HEK293 (cell line): ENCODE data around the gene GABRD.

Experiments used
- CTCF ChIA-PET: fragments of 350-600 bp; formaldehyde crosslinking; extraction: SDS; loops from one replicate; lab custom pipeline; 2021; ENCODE audit warnings: antibody characterized with exemption; lab: Yijun Ruan, JAX
- POLR2A ChIA-PET: fragments of 300-600 bp; formaldehyde crosslinking; extraction: SDS; loops from one replicate; lab custom pipeline; 2020; ENCODE audit warnings: antibody characterized with exemption, inconsistent platforms; lab: Yijun Ruan, JAX
- H3K27ac ChIP-seq: fragments of 200-500 bp; sonication (Bioruptor generic); 2 replicates; pipeline ENCODE4 v1.5.1; 2014; ENCODE audit warnings: low read depth, low read length, control low read depth, inconsistent platforms; ENCODE audit errors: extremely low read depth
- H3K36me3 ChIP-seq, 2 experiments: fragments of 200-500 bp in 1 of 2; sonication (Bioruptor generic) in 1 of 2; 1 replicate in 1 of 2; 2 replicates in 1 of 2; pipeline ENCODE4 v1.5.1; 2014 to 2017; ENCODE audit warnings: inconsistent platforms in 2 of 2, low read length in 2 of 2; ENCODE audit not compliant: control insufficient read depth in 2 of 2, insufficient read depth in 1 of 2
- H3K4me1 ChIP-seq: fragments of 200-500 bp; sonication (Bioruptor generic); 2 replicates; pipeline ENCODE4 v1.5.1; 2014; ENCODE audit warnings: mild to moderate bottlenecking, low read length, inconsistent platforms; ENCODE audit not compliant: control insufficient read depth, insufficient read depth
- H3K4me3 ChIP-seq: 2 replicates; pipeline ENCODE4 v1.5.1; 2011; ENCODE audit warnings: low read depth, mild to moderate bottlenecking, control low read depth, low read length, moderate library complexity
- H3K9me3 ChIP-seq: fragments of 200-500 bp; sonication (Bioruptor generic); 2 replicates; pipeline ENCODE4 v1.5.1; 2014; ENCODE audit warnings: low read depth, low read length, inconsistent platforms; ENCODE audit not compliant: control insufficient read depth, insufficient read depth
- YY2 ChIP-seq: fragments of 450-650 bp; formaldehyde crosslinking; IDR thresholded peaks from 2 replicates; pipeline ENCODE4 v1.5.1; 2016; ENCODE audit warnings: missing biosample characterization, missing genetic modification characterization
- ZEB2 ChIP-seq: fragments of 450-650 bp; formaldehyde crosslinking; IDR thresholded peaks from 2 replicates; pipeline ENCODE4 v1.5.1; 2016; ENCODE audit warnings: missing biosample characterization, missing genetic modification characterization
- ZFP41 ChIP-seq: fragments of 450-650 bp; formaldehyde crosslinking; IDR thresholded peaks from 2 replicates; pipeline ENCODE4 v1.5.1; 2016; ENCODE audit warnings: missing biosample characterization, missing genetic modification characterization, borderline replicate concordance
- ZNF140 ChIP-seq: fragments of 450-650 bp; formaldehyde crosslinking; IDR thresholded peaks from 2 replicates; pipeline ENCODE4 v1.5.1; 2016; ENCODE audit warnings: missing biosample characterization, missing genetic modification characterization
- ZNF155 ChIP-seq: fragments of 450-650 bp; formaldehyde crosslinking; IDR thresholded peaks from 2 replicates; pipeline ENCODE4 v1.5.1; 2016; ENCODE audit warnings: missing biosample characterization, missing genetic modification characterization
- ZNF2 ChIP-seq: fragments of 450-650 bp; formaldehyde crosslinking; IDR thresholded peaks from 2 replicates; pipeline ENCODE4 v1.5.1; 2016; ENCODE audit warnings: missing biosample characterization, missing genetic modification characterization
- ZNF202 ChIP-seq: fragments of 450-650 bp; formaldehyde crosslinking; IDR thresholded peaks from 2 replicates; pipeline ENCODE4 v1.5.1; 2016; ENCODE audit warnings: missing biosample characterization, missing genetic modification characterization, borderline replicate concordance
- ZNF239 ChIP-seq: fragments of 450-650 bp; formaldehyde crosslinking; IDR thresholded peaks from 2 replicates; pipeline ENCODE4 v1.5.1; 2016; ENCODE audit warnings: missing biosample characterization, missing genetic modification characterization
- ZNF280D ChIP-seq: fragments of 450-650 bp; formaldehyde crosslinking; IDR thresholded peaks from 2 replicates; pipeline ENCODE4 v1.5.1; 2016; ENCODE audit warnings: missing biosample characterization, missing genetic modification characterization
- ZNF366 ChIP-seq: fragments of 450-650 bp; formaldehyde crosslinking; conservative IDR thresholded peaks from 2 replicates; pipeline ENCODE4 v1.5.1; 2016; ENCODE audit warnings: missing biosample characterization, missing genetic modification characterization
- ZNF391 ChIP-seq: fragments of 450-650 bp; formaldehyde crosslinking; IDR thresholded peaks from 2 replicates; pipeline ENCODE4 v1.5.1; 2016; ENCODE audit warnings: low read depth, missing biosample characterization, missing genetic modification characterization, borderline replicate concordance
- ZNF580 ChIP-seq: fragments of 450-650 bp; formaldehyde crosslinking; IDR thresholded peaks from 2 replicates; pipeline ENCODE4 v1.5.1; 2016; ENCODE audit warnings: missing biosample characterization, missing genetic modification characterization
- ZNF639 ChIP-seq: fragments of 450-650 bp; formaldehyde crosslinking; IDR thresholded peaks from 2 replicates; pipeline ENCODE4 v1.5.1; 2016; ENCODE audit warnings: missing biosample characterization, missing genetic modification characterization
- ZNF701 ChIP-seq: fragments of 450-650 bp; formaldehyde crosslinking; IDR thresholded peaks from 2 replicates; pipeline ENCODE4 v1.5.1; 2016; ENCODE audit warnings: missing biosample characterization, missing genetic modification characterization
- TF ChIP-seq, protein P1 (sequence below): fragments of 450-650 bp; formaldehyde crosslinking; IDR thresholded peaks from 2 replicates; pipeline ENCODE4 v1.5.1; 2016; ENCODE audit warnings: missing biosample characterization, missing genetic modification characterization
- TF ChIP-seq, protein P2 (sequence below): fragments of 450-650 bp; formaldehyde crosslinking; IDR thresholded peaks from 2 replicates; pipeline ENCODE4 v1.5.1; 2017; ENCODE audit warnings: missing biosample characterization, missing genetic modification characterization
- TF ChIP-seq, protein P3 (sequence below): fragments of 450-650 bp; formaldehyde crosslinking; IDR thresholded peaks from 2 replicates; pipeline ENCODE4 v1.5.1; 2016; ENCODE audit warnings: missing biosample characterization, missing genetic modification characterization
- TF ChIP-seq, protein P4 (sequence below): fragments of 450-650 bp; formaldehyde crosslinking; IDR thresholded peaks from 2 replicates; pipeline ENCODE4 v1.5.1; 2016; ENCODE audit warnings: missing biosample characterization, missing genetic modification characterization, borderline replicate concordance
- TF ChIP-seq, protein P5 (sequence below): fragments of 450-650 bp; formaldehyde crosslinking; IDR thresholded peaks from 2 replicates; pipeline ENCODE4 v1.5.1; 2016; ENCODE audit warnings: missing biosample characterization, missing genetic modification characterization

GABRD gene

DNA sequence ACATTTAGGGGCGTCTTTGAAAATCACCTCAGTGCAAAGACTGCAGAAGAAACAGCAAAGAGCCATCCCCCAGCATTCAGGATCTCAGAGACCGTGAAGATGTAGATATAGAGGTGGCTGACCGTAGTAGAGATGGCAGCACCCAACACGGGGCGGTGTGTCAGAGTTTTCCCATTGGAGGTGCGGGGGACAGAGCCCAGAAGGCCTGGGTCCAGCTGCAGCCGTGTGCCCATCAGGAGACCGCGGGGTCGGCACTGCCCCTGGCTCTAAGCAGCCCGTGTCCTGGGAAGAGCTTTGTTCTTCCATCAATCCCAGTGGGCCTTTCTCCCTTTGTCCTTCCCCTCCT lies 1.1 kb downstream of the GABRD start:
- Histone ChIP-seq H3K4me3 (no peak overlapping the region), H3K4me1 (no peaks in the 10 kb centered on the region), H3K36me3 (no peaks in the 10 kb centered on the region), H3K9me3 (no peaks in the 10 kb centered on the region), H3K27ac (no peak overlapping the region)
- ChIA-PET POLR2A (no interaction called here), CTCF (interaction anchor here (0.6 to 2.1 kb wide), 3 partner anchors 24 to 240 kb away, joined by 3 to 7 read pairs (median 3); no protein-coding TSS in a partner anchor)
- TF ChIP-seq, protein P1, sequence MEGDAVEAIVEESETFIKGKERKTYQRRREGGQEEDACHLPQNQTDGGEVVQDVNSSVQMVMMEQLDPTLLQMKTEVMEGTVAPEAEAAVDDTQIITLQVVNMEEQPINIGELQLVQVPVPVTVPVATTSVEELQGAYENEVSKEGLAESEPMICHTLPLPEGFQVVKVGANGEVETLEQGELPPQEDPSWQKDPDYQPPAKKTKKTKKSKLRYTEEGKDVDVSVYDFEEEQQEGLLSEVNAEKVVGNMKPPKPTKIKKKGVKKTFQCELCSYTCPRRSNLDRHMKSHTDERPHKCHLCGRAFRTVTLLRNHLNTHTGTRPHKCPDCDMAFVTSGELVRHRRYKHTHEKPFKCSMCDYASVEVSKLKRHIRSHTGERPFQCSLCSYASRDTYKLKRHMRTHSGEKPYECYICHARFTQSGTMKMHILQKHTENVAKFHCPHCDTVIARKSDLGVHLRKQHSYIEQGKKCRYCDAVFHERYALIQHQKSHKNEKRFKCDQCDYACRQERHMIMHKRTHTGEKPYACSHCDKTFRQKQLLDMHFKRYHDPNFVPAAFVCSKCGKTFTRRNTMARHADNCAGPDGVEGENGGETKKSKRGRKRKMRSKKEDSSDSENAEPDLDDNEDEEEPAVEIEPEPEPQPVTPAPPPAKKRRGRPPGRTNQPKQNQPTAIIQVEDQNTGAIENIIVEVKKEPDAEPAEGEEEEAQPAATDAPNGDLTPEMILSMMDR (tag by site-specific recombination) = no peak
- no peak for TF ChIP-seq ZNF2 (tag by site-specific recombination)
- TF ChIP-seq ZNF155 (tag by site-specific recombination) = no peak
- TF ChIP-seq, protein P2, sequence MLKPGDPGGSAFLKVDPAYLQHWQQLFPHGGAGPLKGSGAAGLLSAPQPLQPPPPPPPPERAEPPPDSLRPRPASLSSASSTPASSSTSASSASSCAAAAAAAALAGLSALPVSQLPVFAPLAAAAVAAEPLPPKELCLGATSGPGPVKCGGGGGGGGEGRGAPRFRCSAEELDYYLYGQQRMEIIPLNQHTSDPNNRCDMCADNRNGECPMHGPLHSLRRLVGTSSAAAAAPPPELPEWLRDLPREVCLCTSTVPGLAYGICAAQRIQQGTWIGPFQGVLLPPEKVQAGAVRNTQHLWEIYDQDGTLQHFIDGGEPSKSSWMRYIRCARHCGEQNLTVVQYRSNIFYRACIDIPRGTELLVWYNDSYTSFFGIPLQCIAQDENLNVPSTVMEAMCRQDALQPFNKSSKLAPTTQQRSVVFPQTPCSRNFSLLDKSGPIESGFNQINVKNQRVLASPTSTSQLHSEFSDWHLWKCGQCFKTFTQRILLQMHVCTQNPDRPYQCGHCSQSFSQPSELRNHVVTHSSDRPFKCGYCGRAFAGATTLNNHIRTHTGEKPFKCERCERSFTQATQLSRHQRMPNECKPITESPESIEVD (tag by site-specific recombination) = no peak
- no peak for TF ChIP-seq ZEB2
- TF ChIP-seq, protein P3, sequence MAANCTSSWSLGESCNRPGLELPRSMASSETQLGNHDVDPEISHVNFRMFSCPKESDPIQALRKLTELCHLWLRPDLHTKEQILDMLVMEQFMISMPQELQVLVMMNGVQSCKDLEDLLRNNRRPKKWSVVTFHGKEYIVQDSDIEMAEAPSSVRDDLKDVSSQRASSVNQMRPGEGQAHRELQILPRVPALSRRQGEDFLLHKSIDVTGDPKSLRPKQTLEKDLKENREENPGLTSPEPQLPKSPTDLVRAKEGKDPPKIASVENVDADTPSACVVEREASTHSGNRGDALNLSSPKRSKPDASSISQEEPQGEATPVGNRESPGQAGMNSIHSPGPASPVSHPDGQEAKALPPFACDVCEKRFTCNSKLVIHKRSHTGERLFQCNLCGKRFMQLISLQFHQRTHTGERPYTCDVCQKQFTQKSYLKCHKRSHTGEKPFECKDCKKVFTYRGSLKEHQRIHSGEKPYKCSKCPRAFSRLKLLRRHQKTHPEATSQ (tag by site-specific recombination) = no peak
- no peak for TF ChIP-seq ZNF580
- no peak for TF ChIP-seq ZNF639 (tag by site-specific recombination)
- TF ChIP-seq ZNF202 (tag by site-specific recombination) = no peak
- no peak for TF ChIP-seq ZNF239 (tag by site-specific recombination)
- no peak for TF ChIP-seq ZNF280D (tag by site-specific recombination)
- TF ChIP-seq, protein P4, sequence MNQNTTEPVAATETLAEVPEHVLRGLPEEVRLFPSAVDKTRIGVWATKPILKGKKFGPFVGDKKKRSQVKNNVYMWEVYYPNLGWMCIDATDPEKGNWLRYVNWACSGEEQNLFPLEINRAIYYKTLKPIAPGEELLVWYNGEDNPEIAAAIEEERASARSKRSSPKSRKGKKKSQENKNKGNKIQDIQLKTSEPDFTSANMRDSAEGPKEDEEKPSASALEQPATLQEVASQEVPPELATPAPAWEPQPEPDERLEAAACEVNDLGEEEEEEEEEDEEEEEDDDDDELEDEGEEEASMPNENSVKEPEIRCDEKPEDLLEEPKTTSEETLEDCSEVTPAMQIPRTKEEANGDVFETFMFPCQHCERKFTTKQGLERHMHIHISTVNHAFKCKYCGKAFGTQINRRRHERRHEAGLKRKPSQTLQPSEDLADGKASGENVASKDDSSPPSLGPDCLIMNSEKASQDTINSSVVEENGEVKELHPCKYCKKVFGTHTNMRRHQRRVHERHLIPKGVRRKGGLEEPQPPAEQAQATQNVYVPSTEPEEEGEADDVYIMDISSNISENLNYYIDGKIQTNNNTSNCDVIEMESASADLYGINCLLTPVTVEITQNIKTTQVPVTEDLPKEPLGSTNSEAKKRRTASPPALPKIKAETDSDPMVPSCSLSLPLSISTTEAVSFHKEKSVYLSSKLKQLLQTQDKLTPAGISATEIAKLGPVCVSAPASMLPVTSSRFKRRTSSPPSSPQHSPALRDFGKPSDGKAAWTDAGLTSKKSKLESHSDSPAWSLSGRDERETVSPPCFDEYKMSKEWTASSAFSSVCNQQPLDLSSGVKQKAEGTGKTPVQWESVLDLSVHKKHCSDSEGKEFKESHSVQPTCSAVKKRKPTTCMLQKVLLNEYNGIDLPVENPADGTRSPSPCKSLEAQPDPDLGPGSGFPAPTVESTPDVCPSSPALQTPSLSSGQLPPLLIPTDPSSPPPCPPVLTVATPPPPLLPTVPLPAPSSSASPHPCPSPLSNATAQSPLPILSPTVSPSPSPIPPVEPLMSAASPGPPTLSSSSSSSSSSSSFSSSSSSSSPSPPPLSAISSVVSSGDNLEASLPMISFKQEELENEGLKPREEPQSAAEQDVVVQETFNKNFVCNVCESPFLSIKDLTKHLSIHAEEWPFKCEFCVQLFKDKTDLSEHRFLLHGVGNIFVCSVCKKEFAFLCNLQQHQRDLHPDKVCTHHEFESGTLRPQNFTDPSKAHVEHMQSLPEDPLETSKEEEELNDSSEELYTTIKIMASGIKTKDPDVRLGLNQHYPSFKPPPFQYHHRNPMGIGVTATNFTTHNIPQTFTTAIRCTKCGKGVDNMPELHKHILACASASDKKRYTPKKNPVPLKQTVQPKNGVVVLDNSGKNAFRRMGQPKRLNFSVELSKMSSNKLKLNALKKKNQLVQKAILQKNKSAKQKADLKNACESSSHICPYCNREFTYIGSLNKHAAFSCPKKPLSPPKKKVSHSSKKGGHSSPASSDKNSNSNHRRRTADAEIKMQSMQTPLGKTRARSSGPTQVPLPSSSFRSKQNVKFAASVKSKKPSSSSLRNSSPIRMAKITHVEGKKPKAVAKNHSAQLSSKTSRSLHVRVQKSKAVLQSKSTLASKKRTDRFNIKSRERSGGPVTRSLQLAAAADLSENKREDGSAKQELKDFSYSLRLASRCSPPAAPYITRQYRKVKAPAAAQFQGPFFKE (tag by site-specific recombination) = no peak
- TF ChIP-seq, protein P5, sequence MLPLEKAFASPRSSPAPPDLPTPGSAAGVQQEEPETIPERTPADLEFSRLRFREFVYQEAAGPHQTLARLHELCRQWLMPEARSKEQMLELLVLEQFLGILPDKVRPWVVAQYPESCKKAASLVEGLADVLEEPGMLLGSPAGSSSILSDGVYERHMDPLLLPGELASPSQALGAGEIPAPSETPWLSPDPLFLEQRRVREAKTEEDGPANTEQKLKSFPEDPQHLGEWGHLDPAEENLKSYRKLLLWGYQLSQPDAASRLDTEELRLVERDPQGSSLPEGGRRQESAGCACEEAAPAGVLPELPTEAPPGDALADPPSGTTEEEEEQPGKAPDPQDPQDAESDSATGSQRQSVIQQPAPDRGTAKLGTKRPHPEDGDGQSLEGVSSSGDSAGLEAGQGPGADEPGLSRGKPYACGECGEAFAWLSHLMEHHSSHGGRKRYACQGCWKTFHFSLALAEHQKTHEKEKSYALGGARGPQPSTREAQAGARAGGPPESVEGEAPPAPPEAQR (tag by site-specific recombination) = no peak
- TF ChIP-seq ZFP41 = no peak
- TF ChIP-seq YY2 = no peak
- TF ChIP-seq ZNF701 (tag by site-specific recombination) = no peak
- no peak for TF ChIP-seq ZNF366 (tag by site-specific recombination)
- no peak for TF ChIP-seq ZNF140 (tag by site-specific recombination)
- no peak for TF ChIP-seq ZNF391
